ENCODE results near the gene SEMA5B. TPM values are rescaled to one million over a fixed set of nuclear protein-coding genes. Genes with fewer than 3 reads are reported as not detected.

Gene SEMA5B
- polyA plus RNA-seq, 1 donor (not counting 4 experiments of a cell fraction or from before 2014, with no cell fraction given) = 0.04 TPM

DNA sequence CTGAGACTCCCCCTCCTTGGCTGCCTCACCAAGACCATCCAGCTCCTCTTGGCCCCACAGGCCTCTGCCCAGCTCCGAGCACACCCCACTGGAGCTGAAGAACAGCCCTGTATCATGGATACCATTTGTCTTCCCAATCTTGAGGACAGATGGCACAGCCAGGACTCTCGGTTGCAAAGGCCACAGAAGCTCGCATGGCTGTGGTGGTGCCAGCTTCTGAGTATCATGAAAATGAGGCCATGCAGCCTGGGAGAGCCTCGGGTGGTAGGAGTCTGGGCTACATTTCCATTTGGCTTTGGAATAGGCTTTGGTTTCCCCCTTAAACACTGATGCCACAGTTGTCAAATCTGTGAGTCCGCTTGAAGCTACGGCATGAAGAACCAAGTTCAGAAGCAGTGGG, 106.6 kb downstream of the SEMA5B start:
- Histone ChIP-seq H3K27me3 (ENCODE audit: control insufficient read depth, extremely low read depth, insufficient read depth, low read length) (peaks cover 36% of the 10 kb centered on the region), H3K36me3 (ENCODE audit: control insufficient read depth in 2 of 2, extremely low read depth in 1 of 2, insufficient read depth in 2 of 2, low read length in 2 of 2) (no peaks in the 10 kb centered on the region), H3K9me1 (ENCODE audit: control insufficient read depth, extremely low read depth, insufficient read depth, low read length) (no peaks in the 10 kb centered on the region), H3K4me1 (ENCODE audit: control insufficient read depth, extremely low read depth, insufficient read depth, low read length) (peaks cover 3% of the 10 kb centered on the region), H2AFZ (ENCODE audit: control insufficient read depth, low read length) (no peak overlapping the region), H3K4me3 (ENCODE audit: control insufficient read depth in 2 of 3, extremely low read depth in 1 of 3, insufficient read depth in 2 of 3, low read depth in 1 of 3, low read length in 3 of 3) (no peak overlapping the region), H3K27ac (ENCODE audit: control insufficient read depth, insufficient read depth, low read length) (no peak overlapping the region), H3K79me2 (ENCODE audit: control insufficient read depth, insufficient read depth, low read length) (no peaks in the 10 kb centered on the region), H4K20me1 (ENCODE audit: control insufficient read depth, extremely low read depth, insufficient read depth, low read length) (no peaks in the 10 kb centered on the region), H3K4me2 (ENCODE audit: control insufficient read depth, extremely low read depth, insufficient read depth, low read depth, low read length) (no peak overlapping the region), H3K9ac (ENCODE audit: control insufficient read depth, extremely low read depth, insufficient read depth, low read length) (no peak overlapping the region), H3K9me3 (ENCODE audit: control insufficient read depth, low read depth, low read length) (no peaks in the 10 kb centered on the region)
- DNase-seq (ENCODE audit: low read depth, low spot score) = no peak
- dilution Hi-C loops (cut with MboI; ENCODE audit: extremely low pct_ligation_motif_present, low sequenced_read_pairs) = no loop called here
- no peak for FAIRE-seq
- TF ChIP-seq CTCF (optimal IDR thresholded peaks at IDR 0.05 in 1 of 3, IDR thresholded peaks at IDR 0.05 in 1 of 3, conservative IDR thresholded peaks at IDR 0.05 in 1 of 3; ENCODE audit: extremely low read depth in 1 of 3, insufficient read depth in 2 of 3, low read length in 3 of 3) (no peak), EZH2 (IDR thresholded peaks at IDR 0.05; ENCODE audit: low read length) (no peak)

DNA sequence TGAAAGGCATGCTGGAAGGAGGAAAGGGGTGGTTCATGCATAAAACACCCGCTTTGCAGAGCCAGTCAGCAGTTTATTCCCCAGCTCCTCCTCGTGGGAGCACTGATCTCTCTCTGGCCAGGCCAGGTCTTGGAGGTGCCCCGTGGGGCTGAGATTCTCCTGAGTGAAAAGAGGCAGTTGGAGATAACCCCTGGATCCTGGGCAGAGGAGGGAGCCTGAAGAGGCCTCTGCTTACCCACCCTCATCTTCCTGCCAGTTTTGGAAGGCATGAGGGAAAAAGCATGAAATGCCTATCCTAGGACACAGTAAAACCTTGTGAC, 108.3 kb downstream of the SEMA5B start:
- H3K4me2 ChIP-seq (ENCODE audit: control insufficient read depth, extremely low read depth, insufficient read depth, low read depth, low read length) = no peak overlapping the region
- FAIRE-seq (no peak), DNase-seq (ENCODE audit: low read depth, low spot score) (no peak)
- no peak for TF ChIP-seq CTCF (optimal IDR thresholded peaks at IDR 0.05 in 1 of 3, IDR thresholded peaks at IDR 0.05 in 1 of 3, conservative IDR thresholded peaks at IDR 0.05 in 1 of 3; ENCODE audit: extremely low read depth in 1 of 3, insufficient read depth in 2 of 3, low read length in 3 of 3)
- TF ChIP-seq EZH2 (IDR thresholded peaks at IDR 0.05; ENCODE audit: low read length) = no peak
- H3K36me3 ChIP-seq (ENCODE audit: control insufficient read depth in 2 of 2, extremely low read depth in 1 of 2, insufficient read depth in 2 of 2, low read length in 2 of 2) = no peaks in the 10 kb centered on the region
- no peaks in the 10 kb centered on the region for H4K20me1 ChIP-seq (ENCODE audit: control insufficient read depth, extremely low read depth, insufficient read depth, low read length)
- H3K4me1 ChIP-seq (ENCODE audit: control insufficient read depth, extremely low read depth, insufficient read depth, low read length) = peaks cover 3% of the 10 kb centered on the region
- H3K4me3 ChIP-seq (ENCODE audit: control insufficient read depth in 2 of 3, extremely low read depth in 1 of 3, insufficient read depth in 2 of 3, low read depth in 1 of 3, low read length in 3 of 3) = no peak overlapping the region
- dilution Hi-C loops (cut with MboI; ENCODE audit: extremely low pct_ligation_motif_present, low sequenced_read_pairs) = no loop called here
- no peaks in the 10 kb centered on the region for H3K9me1 ChIP-seq (ENCODE audit: control insufficient read depth, extremely low read depth, insufficient read depth, low read length)
- H3K9me3 ChIP-seq (ENCODE audit: control insufficient read depth, low read depth, low read length) = no peaks in the 10 kb centered on the region
- peaks cover 47% of the 10 kb centered on the region for H3K27me3 ChIP-seq (ENCODE audit: control insufficient read depth, extremely low read depth, insufficient read depth, low read length)
- H3K27ac ChIP-seq (ENCODE audit: control insufficient read depth, insufficient read depth, low read length) = no peak overlapping the region
- no peak overlapping the region for H2AFZ ChIP-seq (ENCODE audit: control insufficient read depth, low read length)
- no peaks in the 10 kb centered on the region for H3K79me2 ChIP-seq (ENCODE audit: control insufficient read depth, insufficient read depth, low read length)
- H3K9ac ChIP-seq (ENCODE audit: control insufficient read depth, extremely low read depth, insufficient read depth, low read length) = no peak overlapping the region
